BLaER1 treated with 17β-estradiol and CSF1 and Interleukin-3, amounts not matched to agents 10 nM and 100 nM (cell line): ENCODE data around the gene ACADL.

Experiments
- H3K27ac ChIP-seq, 11 experiments: shearing (Covaris generic); formaldehyde crosslinking; 2 replicates each; pipeline ENCODE4 v1.8.1; 2022
- H3K27me3 ChIP-seq, 11 experiments: shearing (Covaris generic); formaldehyde crosslinking; 2 replicates each; pipeline ENCODE4 v1.8.1; 2022
- H3K36me3 ChIP-seq, 11 experiments: shearing (Covaris generic); formaldehyde crosslinking; 2 replicates each; pipeline ENCODE4 v1.8.1; 2022
- H3K4me1 ChIP-seq, 10 experiments: shearing (Covaris generic); formaldehyde crosslinking; 2 replicates each; pipeline ENCODE4 v1.8.1; 2022
- H3K4me2 ChIP-seq, 11 experiments: shearing (Covaris generic); formaldehyde crosslinking; 2 replicates each; pipeline ENCODE4 v1.8.1; 2022
- H3K4me3 ChIP-seq, 10 experiments: shearing (Covaris generic); formaldehyde crosslinking; 2 replicates each; pipeline ENCODE4 v1.8.1; 2022
- H3K9ac ChIP-seq, 11 experiments: shearing (Covaris generic); formaldehyde crosslinking; 2 replicates each; pipeline ENCODE4 v1.8.1; 2022
- H3K9me3 ChIP-seq, 11 experiments: shearing (Covaris generic); formaldehyde crosslinking; replicated peaks in 1 of 11; 2 replicates each; pipeline ENCODE4 v1.8.1; 2022
- H4K20me1 ChIP-seq, 11 experiments: shearing (Covaris generic); formaldehyde crosslinking; 2 replicates each; pipeline ENCODE4 v1.8.1; 2022
- Cebpa-rat ChIP-seq, 11 experiments: shearing (Covaris generic); IDR thresholded peaks; 2 replicates each; pipeline ENCODE4 v1.8.1; 2022

The ACADL gene

GRCh38 chr2:210252699-210253606, 27.7 kb upstream of the ACADL start:
- H3K4me2 ChIP-seq, result no peak overlapping the region
- H3K27ac ChIP-seq, result no peak overlapping the region
- no peak overlapping the region for H3K9ac ChIP-seq

GRCh38 chr2:210250622-210251021, 25.4 kb upstream of the ACADL start:
- H3K4me1 ChIP-seq, result no peaks in the 10 kb centered on the region
- H4K20me1 ChIP-seq, result no peaks in the 10 kb centered on the region

More at GRCh38 chr2:210252699-210253606, 27.7 kb upstream of the ACADL start:
- Histone ChIP-seq H4K20me1 (no peaks in the 10 kb centered on the region), H3K9me3 (no peaks in the 10 kb centered on the region), H3K4me3 (no peak overlapping the region), H3K27me3 (no peaks in the 10 kb centered on the region), H3K4me1 (no peaks in the 10 kb centered on the region), H3K36me3 (no peaks in the 10 kb centered on the region)
- no peak for TF ChIP-seq Cebpa-rat (IDR thresholded peaks at IDR 0.05)

GRCh38 chr2:210233487-210233886, 8.2 kb upstream of the ACADL start:
- Histone ChIP-seq H3K4me2 (no peak overlapping the region), H3K4me1 (no peaks in the 10 kb centered on the region), H3K9me3 (no peaks in the 10 kb centered on the region), H4K20me1 (no peaks in the 10 kb centered on the region), H3K36me3 (no peaks in the 10 kb centered on the region), H3K4me3 (no peak overlapping the region), H3K27me3 (no peaks in the 10 kb centered on the region), H3K27ac (no peak overlapping the region), H3K9ac (no peak overlapping the region)
- no peak for TF ChIP-seq Cebpa-rat (IDR thresholded peaks at IDR 0.05)

More at GRCh38 chr2:210250622-210251021, 25.4 kb upstream of the ACADL start:
- no peak for TF ChIP-seq Cebpa-rat (IDR thresholded peaks at IDR 0.05)
- no peak overlapping the region for H3K9ac ChIP-seq
- H3K36me3 ChIP-seq, result no peaks in the 10 kb centered on the region
- H3K4me3 ChIP-seq, result no peak overlapping the region
- H3K27me3 ChIP-seq, result no peaks in the 10 kb centered on the region
- no peak overlapping the region for H3K27ac ChIP-seq
- no peak overlapping the region for H3K4me2 ChIP-seq
- no peaks in the 10 kb centered on the region for H3K9me3 ChIP-seq

GRCh38 chr2:210230984-210231383, 5.7 kb upstream of the ACADL start:
- H3K4me3 ChIP-seq, result no peak overlapping the region
- no peak overlapping the region for H3K9ac ChIP-seq
- no peaks in the 10 kb centered on the region for H3K9me3 ChIP-seq
- H4K20me1 ChIP-seq, result no peaks in the 10 kb centered on the region
- no peaks in the 10 kb centered on the region for H3K36me3 ChIP-seq
- no peaks in the 10 kb centered on the region for H3K27me3 ChIP-seq
- no peak for TF ChIP-seq Cebpa-rat (IDR thresholded peaks at IDR 0.05)
- H3K4me2 ChIP-seq, result no peak overlapping the region
- no peak overlapping the region for H3K27ac ChIP-seq
- no peaks in the 10 kb centered on the region for H3K4me1 ChIP-seq

GRCh38 chr2:210230518-210230917, 5.3 kb upstream of the ACADL start:
- TF ChIP-seq Cebpa-rat (IDR thresholded peaks at IDR 0.05), result no peak
- H3K9ac ChIP-seq, result no peak overlapping the region

GRCh38 chr2:210228586-210228985, 3.3 kb upstream of the ACADL start:
- Histone ChIP-seq H4K20me1 (no peaks in the 10 kb centered on the region), H3K27ac (no peak overlapping the region), H3K4me2 (no peak overlapping the region), H3K4me1 (no peaks in the 10 kb centered on the region), H3K27me3 (no peaks in the 10 kb centered on the region), H3K9me3 (peaks cover 8 to 14% (median 11%) of the 10 kb centered on the region in 11 experiments), H3K4me3 (no peak overlapping the region), H3K9ac (no peak overlapping the region), H3K36me3 (no peaks in the 10 kb centered on the region)
- no peak for TF ChIP-seq Cebpa-rat (IDR thresholded peaks at IDR 0.05)

More at GRCh38 chr2:210230518-210230917, 5.3 kb upstream of the ACADL start:
- Histone ChIP-seq H3K4me3 (no peak overlapping the region), H3K27me3 (no peaks in the 10 kb centered on the region), H4K20me1 (no peaks in the 10 kb centered on the region), H3K9me3 (peaks cover 0 to 2% (median 0%) of the 10 kb centered on the region in 11 experiments; a peak in 4 of 22 replicates), H3K4me1 (no peaks in the 10 kb centered on the region), H3K4me2 (no peak overlapping the region), H3K27ac (no peak overlapping the region), H3K36me3 (no peaks in the 10 kb centered on the region)

GRCh38 chr2:210227290-210228088, 2.2 kb upstream of the ACADL start:
- no peaks in the 10 kb centered on the region for H3K27me3 ChIP-seq

GRCh38 chr2:210226223-210226622, 976 bp upstream of the ACADL start:
- no peak overlapping the region for H3K9ac ChIP-seq
- H4K20me1 ChIP-seq, result no peaks in the 10 kb centered on the region
- TF ChIP-seq Cebpa-rat (IDR thresholded peaks at IDR 0.05), result no peak
- H3K27me3 ChIP-seq, result no peaks in the 10 kb centered on the region
- H3K4me1 ChIP-seq, result no peaks in the 10 kb centered on the region
- H3K9me3 ChIP-seq, result peaks cover 8 to 14% (median 11%) of the 10 kb centered on the region in 11 experiments
- no peak overlapping the region for H3K27ac ChIP-seq
- no peak overlapping the region for H3K4me3 ChIP-seq
- no peaks in the 10 kb centered on the region for H3K36me3 ChIP-seq
- no peak overlapping the region for H3K4me2 ChIP-seq

More at GRCh38 chr2:210227290-210228088, 2.2 kb upstream of the ACADL start:
- Histone ChIP-seq H3K27ac (no peak overlapping the region), H3K9ac (no peak overlapping the region), H3K4me3 (no peak overlapping the region), H3K9me3 (peaks cover 8 to 14% (median 11%) of the 10 kb centered on the region in 11 experiments), H3K4me2 (no peak overlapping the region), H3K4me1 (no peaks in the 10 kb centered on the region), H4K20me1 (no peaks in the 10 kb centered on the region), H3K36me3 (no peaks in the 10 kb centered on the region)
- no peak for TF ChIP-seq Cebpa-rat (IDR thresholded peaks at IDR 0.05)

GRCh38 chr2:210224591-210224940, 681 bp downstream of the ACADL start:
- no peak for TF ChIP-seq Cebpa-rat (IDR thresholded peaks at IDR 0.05)
- H3K9ac ChIP-seq, result no peak overlapping the region
- H3K36me3 ChIP-seq, result no peaks in the 10 kb centered on the region
- H3K4me3 ChIP-seq, result no peak overlapping the region
- H3K27me3 ChIP-seq, result no peaks in the 10 kb centered on the region
- no peak overlapping the region for H3K4me2 ChIP-seq
- peaks cover 8 to 14% (median 11%) of the 10 kb centered on the region in 11 experiments for H3K9me3 ChIP-seq
- H3K4me1 ChIP-seq, result no peaks in the 10 kb centered on the region
- no peak overlapping the region for H3K27ac ChIP-seq
- no peaks in the 10 kb centered on the region for H4K20me1 ChIP-seq
